K562 (cell line): ENCODE measurements around the gene NDOR1. TPM values are rescaled to one million over a fixed set of nuclear protein-coding genes. Genes with fewer than 3 reads are reported as not detected.
A peak's percentile ranks its signal among the peaks of the same experiment; 100 is the strongest.

Source experiments
- HOXB6 ChIP-seq: fragments of 250-450 bp; sonication (Bioruptor Pico); IDR thresholded peaks from 2 replicates; pipeline ENCODE4 v1.5.1; 2022; ENCODE audit warnings: mild to moderate bottlenecking, borderline replicate concordance
- KDM4B ChIP-seq, 2 experiments: fragments of 450-650 bp in 1 of 2; sonication (generic) in 1 of 2; IDR thresholded peaks; 2 replicates each; pipeline ENCODE4 v1.6.1; 2016 to 2017; ENCODE audit warnings: borderline replicate concordance in 2 of 2, antibody characterized with exemption in 1 of 2, low read depth in 1 of 2, mild to moderate bottlenecking in 1 of 2
- POLR2AphosphoS5 ChIP-seq: IDR thresholded peaks from 2 replicates; pipeline ENCODE4 v1.6.1; 2011; ENCODE audit warnings: mild to moderate bottlenecking, low read depth, low read length, moderate library complexity; ENCODE audit not compliant: control insufficient read depth, insufficient read depth
- SIN3A ChIP-seq, 2 experiments: fragments of 150-350 bp in 1 of 2; IDR thresholded peaks; 2 replicates each; pipeline ENCODE4 v1.6.1; 2011 to 2016; ENCODE audit warnings: borderline replicate concordance in 2 of 2, low read depth in 2 of 2, low read length in 2 of 2, mild to moderate bottlenecking in 2 of 2, moderate library complexity in 2 of 2; ENCODE audit not compliant: control insufficient read depth in 1 of 2
- U2AF2 ChIP-seq: fragments of 200-400 bp; formaldehyde crosslinking; optimal IDR thresholded peaks from 2 replicates; pipeline ENCODE3; 2017; ENCODE audit warnings: low read depth, mild to moderate bottlenecking, low read length
- ZKSCAN3 ChIP-seq: fragments of 250-450 bp; sonication (Bioruptor Pico); IDR thresholded peaks from 2 replicates; pipeline ENCODE4 v1.4.0; 2020
- ZNF224 ChIP-seq: sonication (generic); formaldehyde crosslinking; IDR thresholded peaks from 2 replicates; pipeline ENCODE4 v1.8.0; 2022; ENCODE audit warnings: mild to moderate bottlenecking, missing genetic modification reagents
- ZNF324 ChIP-seq: fragments of 250-450 bp; sonication (Bioruptor Pico); IDR thresholded peaks from 2 replicates; pipeline ENCODE4 v1.4.0; 2020; ENCODE audit warnings: mild to moderate bottlenecking
- ZNF764 ChIP-seq: fragments of 250-450 bp; sonication (Bioruptor Pico); IDR thresholded peaks from 2 replicates; pipeline ENCODE4 v1.4.0; 2020; ENCODE audit warnings: low read depth, mild to moderate bottlenecking, moderate library complexity
- polyA plus RNA-seq, 8 experiments: library from polyadenylated mRNA; depleted of rRNA in 4 of 8; stranded (reverse) in 5 of 8; unstranded in 3 of 8; fragments of >200 nt; fragmentation: Nextera tagmentation in 2 of 8; fragmentation: Illumina TruSeq in 1 of 8; extraction: Ambion mirVana in 2 of 8; extraction: Trizol in 1 of 8; gene quantifications; 2 replicates each; pipeline versions ENCODE4 v1.2.1 to v1.2.3, GENCODE V29; 2011 to 2014; ENCODE audit warnings: inconsistent platforms in 1 of 8, missing spikeins in 1 of 8
- total RNA-seq, 7 experiments: library from RNA; depleted of rRNA in 6 of 7; stranded (reverse); fragments of >200 nt in 6 of 7; fragmentation: Illumina TruSeq in 2 of 7; extraction: Trizol in 2 of 7; gene quantifications; 2 replicates each; pipeline versions ENCODE4 v1.2.1 to v1.2.3, GENCODE V29; 2011 to 2021; ENCODE audit warnings: low replicate concordance in 1 of 7
- TF ChIP-seq, protein P1 (sequence below): sonication (generic); formaldehyde crosslinking; IDR thresholded peaks from 2 replicates; pipeline ENCODE4 v1.8.1; 2023; ENCODE audit warnings: mild to moderate bottlenecking, missing genetic modification reagents
- TF ChIP-seq, protein P2 (sequence below): fragments of 250-450 bp; sonication (Bioruptor Pico); IDR thresholded peaks from 2 replicates; pipeline ENCODE4 v1.5.0; 2022; ENCODE audit warnings: mild to moderate bottlenecking
- TF ChIP-seq, protein P3 (sequence below), 2 experiments: fragments of 450-650 bp; IDR thresholded peaks; 2 replicates each; pipeline ENCODE4 v1.6.1; 2018; ENCODE audit warnings: mild to moderate bottlenecking in 2 of 2, low read depth in 1 of 2; ENCODE audit not compliant: partially characterized antibody in 2 of 2
- TF ChIP-seq, protein P4 (sequence below): sonication (generic); formaldehyde crosslinking; IDR thresholded peaks from 2 replicates; pipeline ENCODE4 v1.8.0; 2022; ENCODE audit warnings: mild to moderate bottlenecking, missing genetic modification reagents

Gene NDOR1
- total and polyA plus RNA-seq, 9 of the 15 experiments (the other 6 are each of a cell fraction or from before 2014, with no cell fraction given) = 0.06 to 36.9 (median 6.9) TPM

DNA sequence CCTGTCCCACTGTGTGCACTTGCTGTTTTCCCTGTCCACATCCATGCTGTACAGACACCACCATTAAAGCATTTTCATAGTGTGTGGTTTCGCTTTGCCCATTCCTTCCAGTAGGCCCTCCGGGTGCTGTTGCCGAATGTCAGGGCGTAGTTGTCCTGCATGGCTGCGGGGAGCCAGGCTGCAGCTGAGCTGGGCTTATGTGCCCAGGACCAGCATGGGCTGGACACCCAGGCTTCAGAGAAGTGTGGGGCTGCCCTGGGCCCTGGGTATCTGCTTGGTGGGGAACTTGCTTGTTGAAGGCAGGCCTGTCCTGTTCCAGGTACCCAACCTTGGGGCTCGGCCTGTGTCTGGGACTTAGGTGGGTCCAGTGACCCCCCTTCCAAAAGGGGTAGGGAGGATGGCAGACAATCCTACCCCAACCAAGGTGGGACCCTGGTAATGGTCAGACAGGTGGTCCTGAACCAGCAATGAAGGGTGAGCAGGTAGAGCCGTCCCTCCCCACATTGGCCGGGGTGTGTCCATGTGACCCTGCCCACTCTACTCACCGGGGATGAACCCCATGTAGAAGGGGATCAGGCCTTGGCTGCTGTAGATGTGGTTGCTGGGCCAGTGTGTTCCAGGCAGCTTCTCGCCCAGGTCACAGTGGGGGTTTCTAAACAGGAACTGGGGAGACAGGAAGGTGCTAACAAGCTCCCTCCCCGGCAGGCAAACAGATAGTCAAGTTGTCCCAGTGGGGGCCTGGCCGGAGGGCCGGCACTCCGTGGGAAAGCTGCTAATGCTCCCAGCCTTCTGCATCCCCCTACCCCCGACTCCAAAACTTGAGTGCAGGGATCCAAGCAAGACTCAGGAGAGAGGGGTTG, 38.4 kb downstream of the NDOR1 start (continued):
- TF ChIP-seq, protein P1, sequence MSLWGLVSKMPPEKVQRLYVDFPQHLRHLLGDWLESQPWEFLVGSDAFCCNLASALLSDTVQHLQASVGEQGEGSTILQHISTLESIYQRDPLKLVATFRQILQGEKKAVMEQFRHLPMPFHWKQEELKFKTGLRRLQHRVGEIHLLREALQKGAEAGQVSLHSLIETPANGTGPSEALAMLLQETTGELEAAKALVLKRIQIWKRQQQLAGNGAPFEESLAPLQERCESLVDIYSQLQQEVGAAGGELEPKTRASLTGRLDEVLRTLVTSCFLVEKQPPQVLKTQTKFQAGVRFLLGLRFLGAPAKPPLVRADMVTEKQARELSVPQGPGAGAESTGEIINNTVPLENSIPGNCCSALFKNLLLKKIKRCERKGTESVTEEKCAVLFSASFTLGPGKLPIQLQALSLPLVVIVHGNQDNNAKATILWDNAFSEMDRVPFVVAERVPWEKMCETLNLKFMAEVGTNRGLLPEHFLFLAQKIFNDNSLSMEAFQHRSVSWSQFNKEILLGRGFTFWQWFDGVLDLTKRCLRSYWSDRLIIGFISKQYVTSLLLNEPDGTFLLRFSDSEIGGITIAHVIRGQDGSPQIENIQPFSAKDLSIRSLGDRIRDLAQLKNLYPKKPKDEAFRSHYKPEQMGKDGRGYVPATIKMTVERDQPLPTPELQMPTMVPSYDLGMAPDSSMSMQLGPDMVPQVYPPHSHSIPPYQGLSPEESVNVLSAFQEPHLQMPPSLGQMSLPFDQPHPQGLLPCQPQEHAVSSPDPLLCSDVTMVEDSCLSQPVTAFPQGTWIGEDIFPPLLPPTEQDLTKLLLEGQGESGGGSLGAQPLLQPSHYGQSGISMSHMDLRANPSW (CRISPR knock-in tag) = no peak
- TF ChIP-seq ZKSCAN3 (CRISPR knock-in tag) (no peak), POLR2AphosphoS5 (peak; percentile 66; the same call in 1 of the 2 replicates), HOXB6 (CRISPR knock-in tag) (no peak), ZNF224 (CRISPR knock-in tag) (0 out of 2 replicates have a peak, but pooled peaks have one; percentile 17), KDM4B (IDR thresholded peaks at IDR 0.05; ENCODE audit: borderline replicate concordance in 2 of 2, low read depth in 1 of 2) (no peak), ZNF764 (CRISPR knock-in tag) (no peak), U2AF2 (no peak), ZNF324 (CRISPR knock-in tag) (0 out of 2 replicates have a peak, but pooled peaks have one; percentile 26), SIN3A (IDR thresholded peaks at IDR 0.05; ENCODE audit: borderline replicate concordance in 2 of 2, control insufficient read depth in 1 of 2, low read depth in 2 of 2, low read length in 2 of 2) (peak in 1 of 2 experiments; percentile 40; a peak in 2 of 4 replicates)
- TF ChIP-seq, protein P2, sequence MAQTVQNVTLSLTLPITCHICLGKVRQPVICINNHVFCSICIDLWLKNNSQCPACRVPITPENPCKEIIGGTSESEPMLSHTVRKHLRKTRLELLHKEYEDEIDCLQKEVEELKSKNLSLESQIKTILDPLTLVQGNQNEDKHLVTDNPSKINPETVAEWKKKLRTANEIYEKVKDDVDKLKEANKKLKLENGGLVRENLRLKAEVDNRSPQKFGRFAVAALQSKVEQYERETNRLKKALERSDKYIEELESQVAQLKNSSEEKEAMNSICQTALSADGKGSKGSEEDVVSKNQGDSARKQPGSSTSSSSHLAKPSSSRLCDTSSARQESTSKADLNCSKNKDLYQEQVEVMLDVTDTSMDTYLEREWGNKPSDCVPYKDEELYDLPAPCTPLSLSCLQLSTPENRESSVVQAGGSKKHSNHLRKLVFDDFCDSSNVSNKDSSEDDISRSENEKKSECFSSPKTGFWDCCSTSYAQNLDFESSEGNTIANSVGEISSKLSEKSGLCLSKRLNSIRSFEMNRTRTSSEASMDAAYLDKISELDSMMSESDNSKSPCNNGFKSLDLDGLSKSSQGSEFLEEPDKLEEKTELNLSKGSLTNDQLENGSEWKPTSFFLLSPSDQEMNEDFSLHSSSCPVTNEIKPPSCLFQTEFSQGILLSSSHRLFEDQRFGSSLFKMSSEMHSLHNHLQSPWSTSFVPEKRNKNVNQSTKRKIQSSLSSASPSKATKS = no peak
- TF ChIP-seq, protein P3, sequence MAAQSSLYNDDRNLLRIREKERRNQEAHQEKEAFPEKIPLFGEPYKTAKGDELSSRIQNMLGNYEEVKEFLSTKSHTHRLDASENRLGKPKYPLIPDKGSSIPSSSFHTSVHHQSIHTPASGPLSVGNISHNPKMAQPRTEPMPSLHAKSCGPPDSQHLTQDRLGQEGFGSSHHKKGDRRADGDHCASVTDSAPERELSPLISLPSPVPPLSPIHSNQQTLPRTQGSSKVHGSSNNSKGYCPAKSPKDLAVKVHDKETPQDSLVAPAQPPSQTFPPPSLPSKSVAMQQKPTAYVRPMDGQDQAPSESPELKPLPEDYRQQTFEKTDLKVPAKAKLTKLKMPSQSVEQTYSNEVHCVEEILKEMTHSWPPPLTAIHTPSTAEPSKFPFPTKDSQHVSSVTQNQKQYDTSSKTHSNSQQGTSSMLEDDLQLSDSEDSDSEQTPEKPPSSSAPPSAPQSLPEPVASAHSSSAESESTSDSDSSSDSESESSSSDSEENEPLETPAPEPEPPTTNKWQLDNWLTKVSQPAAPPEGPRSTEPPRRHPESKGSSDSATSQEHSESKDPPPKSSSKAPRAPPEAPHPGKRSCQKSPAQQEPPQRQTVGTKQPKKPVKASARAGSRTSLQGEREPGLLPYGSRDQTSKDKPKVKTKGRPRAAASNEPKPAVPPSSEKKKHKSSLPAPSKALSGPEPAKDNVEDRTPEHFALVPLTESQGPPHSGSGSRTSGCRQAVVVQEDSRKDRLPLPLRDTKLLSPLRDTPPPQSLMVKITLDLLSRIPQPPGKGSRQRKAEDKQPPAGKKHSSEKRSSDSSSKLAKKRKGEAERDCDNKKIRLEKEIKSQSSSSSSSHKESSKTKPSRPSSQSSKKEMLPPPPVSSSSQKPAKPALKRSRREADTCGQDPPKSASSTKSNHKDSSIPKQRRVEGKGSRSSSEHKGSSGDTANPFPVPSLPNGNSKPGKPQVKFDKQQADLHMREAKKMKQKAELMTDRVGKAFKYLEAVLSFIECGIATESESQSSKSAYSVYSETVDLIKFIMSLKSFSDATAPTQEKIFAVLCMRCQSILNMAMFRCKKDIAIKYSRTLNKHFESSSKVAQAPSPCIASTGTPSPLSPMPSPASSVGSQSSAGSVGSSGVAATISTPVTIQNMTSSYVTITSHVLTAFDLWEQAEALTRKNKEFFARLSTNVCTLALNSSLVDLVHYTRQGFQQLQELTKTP (IDR thresholded peaks at IDR 0.05; ENCODE audit: low read depth in 1 of 2, partially characterized antibody in 2 of 2) = no peak
- TF ChIP-seq, protein P4, sequence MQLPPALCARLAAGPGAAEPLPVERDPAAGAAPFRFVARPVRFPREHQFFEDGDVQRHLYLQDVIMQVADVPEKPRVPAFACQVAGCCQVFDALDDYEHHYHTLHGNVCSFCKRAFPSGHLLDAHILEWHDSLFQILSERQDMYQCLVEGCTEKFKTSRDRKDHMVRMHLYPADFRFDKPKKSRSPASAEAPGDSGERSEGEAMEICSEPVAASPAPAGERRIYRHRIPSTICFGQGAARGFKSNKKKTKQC (CRISPR knock-in tag) = peak; percentile 80; the same call in 1 of the 2 replicates
